IMR-90 (cell line): Measurements from ENCODE around the gene C9orf43. TPM values are rescaled to one million over a fixed set of nuclear protein-coding genes. Genes with fewer than 3 reads are reported as not detected.

Experiments used
- ATAC-seq: fragments of 200-7000 bp; cut with Tn5 transposase; 2 replicates; pipeline ENCODE4 v1.9.1; 2020; ENCODE audit warnings: low read depth, mild to moderate bottlenecking, moderate library complexity
- BruUV-seq: library from RNA; stranded (reverse); fragments of 400-500 nt; replicated peaks from 2 replicates; lab custom pipeline; 2021; lab: Mats Ljungman, UMichigan
- CTCF ChIA-PET: fragments of 300-600 bp; formaldehyde crosslinking; extraction: SDS; loops from one replicate; lab custom pipeline; 2021; ENCODE audit warnings: antibody characterized with exemption; lab: Yijun Ruan, JAX
- POLR2A ChIA-PET: fragments of 300-600 bp; sonication (Branson Sonifier 250); formaldehyde crosslinking; loops from one replicate; lab custom pipeline; 2022; ENCODE audit warnings: antibody characterized with exemption; ENCODE audit not compliant: unreplicated experiment; lab: Charles Lee
- DNase-seq: peaks from one replicate; pipeline ENCODE4 v3.0.0; 2013
- H2AFZ ChIP-seq: replicated peaks from 2 replicates; pipeline ENCODE3; 2013; ENCODE audit warnings: low read length, mild to moderate bottlenecking; ENCODE audit not compliant: poor library complexity
- H2AK5ac ChIP-seq: 2 replicates; pipeline ENCODE4 v1.6.1; 2013; ENCODE audit warnings: low read depth, low read length, inconsistent platforms
- H2AK9ac ChIP-seq: replicated peaks from 2 replicates; pipeline ENCODE3; 2013; ENCODE audit warnings: mild to moderate bottlenecking, low read depth, low read length, moderate library complexity; ENCODE audit not compliant: poor library complexity
- H2BK120ac ChIP-seq: 2 replicates; pipeline ENCODE4 v1.6.1; 2013; ENCODE audit warnings: low read depth, low read length, inconsistent platforms
- H2BK15ac ChIP-seq: 3 replicates; pipeline ENCODE4 v1.6.1; 2013; ENCODE audit warnings: low read depth, low read length, inconsistent platforms
- H2BK20ac ChIP-seq: 2 replicates; pipeline ENCODE4 v1.6.1; 2013; ENCODE audit warnings: low read depth, mild to moderate bottlenecking, inconsistent platforms, low read length, moderate library complexity
- H2BK5ac ChIP-seq: 2 replicates; pipeline ENCODE4 v1.6.1; 2013; ENCODE audit warnings: mild to moderate bottlenecking, low read depth, low read length, inconsistent platforms; ENCODE audit not compliant: poor library complexity, severe bottlenecking
- H3K14ac ChIP-seq: replicated peaks from 2 replicates; pipeline ENCODE4 v1.6.1; 2013; ENCODE audit warnings: low read depth, low read length, inconsistent platforms
- H3K18ac ChIP-seq: 2 replicates; pipeline ENCODE4 v1.6.1; 2013; ENCODE audit warnings: low read depth, low read length, control low read depth
- H3K23ac ChIP-seq: 2 replicates; pipeline ENCODE4 v1.6.1; 2013; ENCODE audit warnings: low read depth, low read length, inconsistent platforms
- H3K27ac ChIP-seq: 2 replicates; pipeline ENCODE4 v1.5.1; 2013; ENCODE audit warnings: mild to moderate bottlenecking, control low read depth, low read length; ENCODE audit not compliant: insufficient read depth
- H3K27me3 ChIP-seq: 2 replicates; pipeline ENCODE4 v1.6.1; 2013; ENCODE audit warnings: low read length; ENCODE audit not compliant: control insufficient read depth, insufficient read depth
- H3K36me3 ChIP-seq: 2 replicates; pipeline ENCODE4 v1.6.1; 2013; ENCODE audit warnings: low read length, mixed read lengths; ENCODE audit not compliant: control insufficient read depth, insufficient read depth
- H3K4ac ChIP-seq: 2 replicates; pipeline ENCODE4 v1.6.1; 2013; ENCODE audit warnings: low read depth, low read length, inconsistent platforms
- H3K4me1 ChIP-seq: 2 replicates; pipeline ENCODE4 v1.6.1; 2013; ENCODE audit warnings: low read length, mixed read lengths; ENCODE audit not compliant: control insufficient read depth, insufficient read depth
- H3K4me2 ChIP-seq: 2 replicates; pipeline ENCODE4 v1.6.1; 2013; ENCODE audit warnings: low read depth, mild to moderate bottlenecking, control low read depth, low read length, moderate library complexity
- H3K4me3 ChIP-seq: 2 replicates; pipeline ENCODE4 v1.5.1; 2013; ENCODE audit warnings: low read depth, mild to moderate bottlenecking, control low read depth, low read length, moderate library complexity; ENCODE audit not compliant: insufficient read depth
- H3K56ac ChIP-seq: 2 replicates; pipeline ENCODE4 v1.6.1; 2013; ENCODE audit warnings: low read length, inconsistent platforms; ENCODE audit not compliant: insufficient read depth; ENCODE audit errors: extremely low read depth
- H3K79me1 ChIP-seq, 2 experiments: 2 replicates each; pipeline ENCODE4 v1.6.1; 2013; ENCODE audit warnings: low read length in 2 of 2, inconsistent platforms in 1 of 2, low read depth in 1 of 2
- H3K9ac ChIP-seq: 2 replicates; pipeline ENCODE4 v1.6.1; 2013; ENCODE audit warnings: low read depth, low read length, control low read depth
- H3K9me1 ChIP-seq: 2 replicates; pipeline ENCODE4 v1.6.1; 2013; ENCODE audit warnings: low read length, inconsistent platforms; ENCODE audit not compliant: insufficient read depth
- H3K9me3 ChIP-seq: 2 replicates; pipeline ENCODE4 v1.6.1; 2013; ENCODE audit warnings: low read length; ENCODE audit not compliant: control insufficient read depth, insufficient read depth
- H4K20me1 ChIP-seq: 2 replicates; pipeline ENCODE4 v1.6.1; 2013; ENCODE audit warnings: low read length, inconsistent platforms; ENCODE audit not compliant: insufficient read depth
- H4K5ac ChIP-seq: 2 replicates; pipeline ENCODE4 v1.6.1; 2013; ENCODE audit warnings: mild to moderate bottlenecking, low read depth, low read length, control low read depth
- H4K8ac ChIP-seq, 2 experiments: 2 replicates each; pipeline ENCODE4 v1.6.1; 2013; ENCODE audit warnings: low read depth in 2 of 2, low read length in 2 of 2, control low read depth in 1 of 2, inconsistent platforms in 1 of 2
- H4K91ac ChIP-seq: 2 replicates; pipeline ENCODE4 v1.6.1; 2013; ENCODE audit warnings: low read depth, low read length, inconsistent platforms; ENCODE audit not compliant: insufficient read depth
- BHLHE40 ChIP-seq: fragments of 150-350 bp; IDR thresholded peaks from 2 replicates; pipeline ENCODE4 v1.6.1; 2016; ENCODE audit warnings: mild to moderate bottlenecking, low read depth, low read length
- CEBPB ChIP-seq: IDR thresholded peaks from 2 replicates; pipeline ENCODE4 v1.6.1; 2012; ENCODE audit warnings: low read depth, low read length, improper control_type of control experiment
- CHD1 ChIP-seq: IDR thresholded peaks from 2 replicates; pipeline ENCODE4 v1.6.1; 2012; ENCODE audit warnings: low read depth, low read length, improper control_type of control experiment
- CTCF ChIP-seq: conservative IDR thresholded peaks from 2 replicates; pipeline ENCODE4 v1.5.1; 2012; ENCODE audit warnings: mild to moderate bottlenecking, low read depth, low read length, improper control_type of control experiment
- FOS ChIP-seq: fragments of 150-350 bp; IDR thresholded peaks from 2 replicates; pipeline ENCODE4 v1.6.1; 2016; ENCODE audit warnings: low read depth, low read length
- MAFK ChIP-seq: IDR thresholded peaks from 2 replicates; pipeline ENCODE4 v1.6.1; 2012; ENCODE audit warnings: low read depth, low read length, improper control_type of control experiment
- MAZ ChIP-seq: IDR thresholded peaks from 2 replicates; pipeline ENCODE4 v1.6.1; 2012; ENCODE audit warnings: low read depth, mild to moderate bottlenecking, low read length, improper control_type of control experiment, moderate library complexity, borderline replicate concordance
- MXI1 ChIP-seq: IDR thresholded peaks from 2 replicates; pipeline ENCODE4 v1.6.1; 2012; ENCODE audit warnings: low read depth, mild to moderate bottlenecking, low read length, moderate library complexity, borderline replicate concordance
- NFE2L2 ChIP-seq: fragments of 150-350 bp; IDR thresholded peaks from 2 replicates; pipeline ENCODE4 v1.6.1; 2016; ENCODE audit warnings: low read depth, mild to moderate bottlenecking, low read length
- POLR2A ChIP-seq: IDR thresholded peaks from 2 replicates; pipeline ENCODE4 v1.6.1; 2012; ENCODE audit warnings: mild to moderate bottlenecking, low read depth, low read length
- RAD21 ChIP-seq: IDR thresholded peaks from 2 replicates; pipeline ENCODE4 v1.6.1; 2012; ENCODE audit warnings: low read length, improper control_type of control experiment
- RCOR1 ChIP-seq: IDR thresholded peaks from 2 replicates; pipeline ENCODE4 v1.6.1; 2012; ENCODE audit warnings: mild to moderate bottlenecking, low read length, improper control_type of control experiment; ENCODE audit not compliant: insufficient replicate concordance
- SMC3 ChIP-seq: fragments of 150-350 bp; IDR thresholded peaks from 2 replicates; pipeline ENCODE4 v1.6.1; 2016; ENCODE audit warnings: low read depth, mild to moderate bottlenecking, antibody characterized with exemption, low read length, moderate library complexity
- USF2 ChIP-seq: fragments of 150-350 bp; IDR thresholded peaks from 2 replicates; pipeline ENCODE4 v1.6.1; 2017; ENCODE audit warnings: mild to moderate bottlenecking, antibody characterized with exemption, low read length, low read depth
- WGBS, 2 experiments: methylation state at CpG; one replicate each; pipeline versions ENCODE4 v1.1.5 to v1.1.7; 2013; ENCODE audit warnings: missing lambda C conversion rate in 2 of 2; ENCODE audit not compliant: insufficient read length in 1 of 2; ENCODE audit errors: extremely low coverage in 2 of 2; 5-methylcytosine and 5-hydroxymethylcytosine counted together
- dilution Hi-C: fragments of 300-500 bp; cut with HindIII; formaldehyde crosslinking; loops from one replicate; pipeline ENCODE4 v1.14.3; 2018; ENCODE audit warnings: low sequenced_read_pairs; ENCODE audit not compliant: unreplicated experiment
- in situ Hi-C: fragments of 300-500 bp; cut with MboI; formaldehyde crosslinking; loops from 3 replicates; pipeline ENCODE4 v1.14.3; 2019; ENCODE audit warnings: low sequenced_read_pairs, inconsistent platforms, mixed read lengths
- intact Hi-C: fragments of 100-400 bp; cut with micrococcal nuclease; formaldehyde crosslinking; loops from 2 replicates; pipeline ENCODE4 v1.10.0; 2022
- polyA plus RNA-seq, 3 experiments: library from polyadenylated mRNA; depleted of rRNA; stranded (reverse); fragments of >200 nt; gene quantifications; 2 replicates each; pipeline ENCODE4 v1.2.3, GENCODE V29; 2012; ENCODE audit warnings: low replicate concordance in 1 of 3
- total RNA-seq: library from RNA; depleted of rRNA; stranded (reverse); fragments of >200 nt; gene quantifications from 2 replicates; pipeline ENCODE4 v1.2.3, GENCODE V29; 2012
- TF ChIP-seq, protein P1 (sequence below): fragments of 150-350 bp; IDR thresholded peaks from 2 replicates; pipeline ENCODE4 v1.6.1; 2016; ENCODE audit warnings: low read depth, mild to moderate bottlenecking, low read length, moderate library complexity, borderline replicate concordance

The C9orf43 gene
- total and polyA plus RNA-seq, 2 of the 4 experiments (the other 2 are of a cell fraction): 0.36 to 0.46 TPM

- Histone ChIP-seq H3K4me2 (no peak overlapping the region), H3K27me3 (no peaks in the 10 kb centered on the region), H3K9me3 (no peaks in the 10 kb centered on the region), H4K5ac (no peak overlapping the region), H3K4me3 (no peak overlapping the region), H2AK5ac (no peak overlapping the region), H3K9me1 (peaks cover 3% of the 10 kb centered on the region; the same call in 1 of the 2 replicates), H3K18ac (no peak overlapping the region), H2BK15ac (no peak overlapping the region), H3K56ac (no peak overlapping the region), H4K91ac (no peak overlapping the region), H2AFZ (no peak overlapping the region), H3K4me1 (peaks cover 6% of the 10 kb centered on the region), H2BK20ac (no peak overlapping the region), H2BK120ac (no peak overlapping the region), H3K27ac (no peak overlapping the region), H3K9ac (no peak overlapping the region), H4K8ac (no peak overlapping the region), H3K14ac (no peak overlapping the region), H2BK5ac (no peak overlapping the region), H3K4ac (no peak overlapping the region), H3K36me3 (peaks cover 26% of the 10 kb centered on the region), H4K20me1 (no peaks in the 10 kb centered on the region), H2AK9ac (no peak overlapping the region), H3K79me1 (peaks cover 19 to 33% of the 10 kb centered on the region in 2 experiments), H3K23ac (no peak overlapping the region)
- POLR2A ChIA-PET: no interaction called here
- ATAC-seq: no peak
- intact Hi-C loops: no loop called here
- DNase-seq: no peak
- 100% methylated on average over 3 of the region's 9 CpGs; no CpG with 5 or more reads in 1 of the 2 experiments for WGBS, 2 experiments
- CTCF ChIA-PET: no interaction called here
- BruUV-seq: no TSS peak
- in situ Hi-C loops: no loop called here
- dilution Hi-C loops: no loop called here
- TF ChIP-seq USF2 (no peak), NFE2L2 (no peak), RAD21 (no peak), CTCF (no peak), FOS (no peak), CHD1 (no peak), BHLHE40 (no peak), MAZ (no peak), MAFK (no peak), CEBPB (no peak), MXI1 (no peak), POLR2A (no peak), SMC3 (no peak), RCOR1 (no peak)
- TF ChIP-seq, protein P1, sequence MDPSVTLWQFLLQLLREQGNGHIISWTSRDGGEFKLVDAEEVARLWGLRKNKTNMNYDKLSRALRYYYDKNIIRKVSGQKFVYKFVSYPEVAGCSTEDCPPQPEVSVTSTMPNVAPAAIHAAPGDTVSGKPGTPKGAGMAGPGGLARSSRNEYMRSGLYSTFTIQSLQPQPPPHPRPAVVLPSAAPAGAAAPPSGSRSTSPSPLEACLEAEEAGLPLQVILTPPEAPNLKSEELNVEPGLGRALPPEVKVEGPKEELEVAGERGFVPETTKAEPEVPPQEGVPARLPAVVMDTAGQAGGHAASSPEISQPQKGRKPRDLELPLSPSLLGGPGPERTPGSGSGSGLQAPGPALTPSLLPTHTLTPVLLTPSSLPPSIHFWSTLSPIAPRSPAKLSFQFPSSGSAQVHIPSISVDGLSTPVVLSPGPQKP: no peak
These were observed 15.3 kb upstream of the C9orf43 start for GRCh38 chr9:113395000-113395861.
